ENCODE measurements around the gene CFAP68.
"Not testable (repeated sequence)": the region's sequence is repeated elsewhere in the genome, so short reads cannot be mapped to it uniquely, and the experiment has no call there.

Gene CFAP68

GRCh38 chr11:111918390-111919256 lies 39.3 kb downstream of the CFAP68 start, which contains the start of gene C11orf52:
TSS of gene C11orf52 (plus strand) at chr11:111918913. CDS start at chr11:111918973, 60 bp downstream.
- DNase-seq, result no peak

- no peak for DNase-seq
These were observed 41.6 kb downstream of the CFAP68 start for GRCh38 chr11:111920908-111921307.

GRCh38 chr11:111921541-111922230 lies 42.3 kb downstream of the CFAP68 start:
- no peak for DNase-seq

GRCh38 chr11:111922803-111923202 lies 43.5 kb downstream of the CFAP68 start:
- DNase-seq, result peak; percentile 50

GRCh38 chr11:111923351-111923788 lies 44.0 kb downstream of the CFAP68 start:
- DNase-seq, result no peak

- DNase-seq, result no peak
These were observed 44.6 kb downstream of the CFAP68 start for GRCh38 chr11:111923951-111924350.

- DNase-seq, result no peak
These were observed 46.6 kb downstream of the CFAP68 start for GRCh38 chr11:111925953-111926352.

- peak; percentile 100 for DNase-seq
These were observed 47.4 kb downstream of the CFAP68 start for GRCh38 chr11:111926505-111927391.

- no peak for DNase-seq
These were observed 51.1 kb downstream of the CFAP68 start for GRCh38 chr11:111930472-111930871.

GRCh38 chr11:111932611-111932950 lies 53.2 kb downstream of the CFAP68 start:
- no peak for DNase-seq

- not testable (repeated sequence) for DNase-seq
These were observed 53.8 kb downstream of the CFAP68 start for GRCh38 chr11:111933176-111933575.

- DNase-seq, result no peak
These were observed 54.5 kb downstream of the CFAP68 start for GRCh38 chr11:111933872-111934271.

GRCh38 chr11:111934306-111934705 lies 55.0 kb downstream of the CFAP68 start:
- no peak for DNase-seq
